HEK293T (cell line): ENCODE results near the gene HAVCR2.

Experiments used
- FOXA1 ChIP-seq: fragments of 450-650 bp; IDR thresholded peaks from 2 replicates; pipeline ENCODE4 v1.6.1; 2016; ENCODE audit warnings: mild to moderate bottlenecking
- FOXM1 ChIP-seq: fragments of 450-650 bp; IDR thresholded peaks from 2 replicates; pipeline ENCODE4 v1.6.1; 2017; ENCODE audit warnings: mild to moderate bottlenecking, borderline replicate concordance
- ZNF384 ChIP-seq: fragments of 450-650 bp; IDR thresholded peaks from 2 replicates; pipeline ENCODE4 v1.6.1; 2016

- TF ChIP-seq FOXA1 (no peak), ZNF384 (no peak), FOXM1 (no peak)
These were observed 1.3 kb downstream of the HAVCR2 start for GRCh38 chr5:157107508-157107907.
